SK-N-SH (cell line): ENCODE measurements around the gene ATP2B3. TPM values are rescaled to one million over a fixed set of nuclear protein-coding genes. Genes with fewer than 3 reads are reported as not detected.

Experiments used
- CTCF ChIA-PET: fragments of 300-600, 350-600 bp; formaldehyde crosslinking; extraction: SDS; loops from one replicate; lab custom pipeline; 2021; lab: Yijun Ruan, JAX
- POLR2A ChIA-PET: fragments of 350-600 bp; sonication (Branson Sonifier 250); formaldehyde crosslinking; extraction: SDS; loops from one replicate; lab custom pipeline; 2020; ENCODE audit warnings: antibody characterized with exemption, inconsistent platforms; lab: Yijun Ruan, JAX
- DNase-seq: peaks from one replicate; pipeline ENCODE4 v3.0.0; 2012
- H2AFZ ChIP-seq: fragments of 200-600 bp; sonication (generic); 2 replicates; pipeline ENCODE4 v1.8.1; 2016; ENCODE audit warnings: antibody characterized with exemption, mild to moderate bottlenecking, low read depth
- H3F3A ChIP-seq: fragments of 200-600 bp; sonication (generic); replicated peaks from 2 replicates; pipeline ENCODE3; 2016; ENCODE audit warnings: antibody characterized with exemption, mild to moderate bottlenecking; ENCODE audit not compliant: insufficient read depth
- H3K27ac ChIP-seq, 2 experiments: fragments of 200-500 bp in 1 of 2; fragments of 200-600 bp in 1 of 2; sonication (Bioruptor generic) in 1 of 2; sonication (generic), shearing (Covaris generic) in 1 of 2; 2 replicates each; pipeline versions ENCODE4 v1.5.1 to v1.6.1; 2014 to 2016; ENCODE audit warnings: low read depth in 2 of 2, inconsistent platforms in 1 of 2, low read length in 1 of 2, mild to moderate bottlenecking in 1 of 2, mixed read lengths in 1 of 2
- H3K27me3 ChIP-seq: fragments of 200-600 bp; sonication (generic), shearing (Covaris generic); 2 replicates; pipeline ENCODE4 v1.6.1; 2016; ENCODE audit warnings: mixed run types; ENCODE audit not compliant: insufficient read depth
- H3K36me3 ChIP-seq, 2 experiments: fragments of 200-500 bp in 1 of 2; fragments of 200-600 bp in 1 of 2; sonication (Bioruptor generic) in 1 of 2; sonication (generic) in 1 of 2; replicated peaks in 1 of 2; 2 replicates each; pipeline versions ENCODE3 to v1.5.1; 2014 to 2016; ENCODE audit warnings: low read length in 1 of 2, mild to moderate bottlenecking in 1 of 2; ENCODE audit not compliant: insufficient read depth in 2 of 2, control insufficient read depth in 1 of 2
- H3K4me1 ChIP-seq, 2 experiments: fragments of 200-500 bp in 1 of 2; fragments of 200-600 bp in 1 of 2; sonication (Bioruptor generic) in 1 of 2; sonication (generic), shearing (Covaris generic) in 1 of 2; 2 replicates each; pipeline versions ENCODE4 v1.5.1 to v1.6.1; 2014 to 2016; ENCODE audit warnings: low read depth in 1 of 2, low read length in 1 of 2, mixed run types in 1 of 2; ENCODE audit not compliant: insufficient read depth in 2 of 2, control insufficient read depth in 1 of 2
- H3K4me2 ChIP-seq: fragments of 200-600 bp; sonication (generic), shearing (Covaris generic); 2 replicates; pipeline ENCODE4 v1.6.1; 2017; ENCODE audit warnings: mixed run types
- H3K4me3 ChIP-seq, 2 experiments: fragments of 200-500 bp in 1 of 2; fragments of 200-600 bp in 1 of 2; sonication (Bioruptor generic) in 1 of 2; sonication (generic), shearing (Covaris generic) in 1 of 2; 2 replicates each; pipeline versions ENCODE4 v1.5.1 to v1.8.1; 2014 to 2016; ENCODE audit warnings: low read depth in 2 of 2, inconsistent platforms in 1 of 2, low read length in 1 of 2, mild to moderate bottlenecking in 1 of 2, mixed read lengths in 1 of 2, moderate library complexity in 1 of 2
- H3K79me2 ChIP-seq: fragments of 200-600 bp; sonication (generic); 2 replicates; pipeline ENCODE4 v1.8.1; 2017; ENCODE audit warnings: mild to moderate bottlenecking; ENCODE audit not compliant: insufficient read depth
- H3K9ac ChIP-seq: fragments of 200-600 bp; sonication (generic); 2 replicates; pipeline ENCODE4 v1.6.1; 2017; ENCODE audit warnings: mixed run types
- H3K9me2 ChIP-seq: fragments of 200-600 bp; sonication (generic); 2 replicates; pipeline ENCODE4 v1.6.1; 2017; ENCODE audit warnings: mixed run types
- H3K9me3 ChIP-seq: fragments of 200-600 bp; sonication (generic); 2 replicates; pipeline ENCODE4 v1.6.1; 2017; ENCODE audit warnings: mixed run types, mild to moderate bottlenecking, moderate library complexity
- H4K20me1 ChIP-seq: fragments of 200-600 bp; sonication (generic); 2 replicates; pipeline ENCODE4 v1.6.1; 2017; ENCODE audit warnings: mild to moderate bottlenecking, mixed run types; ENCODE audit not compliant: insufficient read depth
- CTCF ChIP-seq: fragments of 200-600 bp; sonication (generic); IDR thresholded peaks from 2 replicates; pipeline ENCODE4 v1.6.1; 2017; ENCODE audit warnings: antibody characterized with exemption, mild to moderate bottlenecking, moderate library complexity
- EP300 ChIP-seq, 2 experiments: IDR thresholded peaks; 2 replicates each; pipeline versions ENCODE4 v1.4.0 to v1.6.1; 2012; ENCODE audit warnings: borderline replicate concordance in 1 of 2, low read depth in 1 of 2, low read length in 1 of 2
- FOSL2 ChIP-seq: IDR thresholded peaks from 2 replicates; pipeline ENCODE4 v1.4.0; 2012; ENCODE audit warnings: low read depth, mild to moderate bottlenecking, moderate library complexity, borderline replicate concordance
- FOXJ3 ChIP-seq: sonication (generic); formaldehyde crosslinking; IDR thresholded peaks from 2 replicates; pipeline ENCODE4 v1.5.1; 2020; ENCODE audit warnings: mild to moderate bottlenecking, missing genetic modification reagents
- GATA2 ChIP-seq: sonication (generic); formaldehyde crosslinking; IDR thresholded peaks from 2 replicates; pipeline ENCODE4 v1.5.0; 2020; ENCODE audit warnings: mild to moderate bottlenecking, missing genetic modification reagents
- MXI1 ChIP-seq: IDR thresholded peaks from 2 replicates; pipeline ENCODE4 v1.6.1; 2012; ENCODE audit warnings: mild to moderate bottlenecking, low read depth, low read length, improper control_type of control experiment
- PBX3 ChIP-seq: IDR thresholded peaks from 2 replicates; pipeline ENCODE4; 2012
- POLR2AphosphoS5 ChIP-seq: IDR thresholded peaks from 2 replicates; pipeline ENCODE4 v1.6.1; 2012; ENCODE audit warnings: low read depth, low read length
- YY1 ChIP-seq: IDR thresholded peaks from 2 replicates; pipeline ENCODE4 v1.4.0; 2012; ENCODE audit warnings: low read depth, mild to moderate bottlenecking
- WGBS: methylation state at CpG from one replicate; pipeline ENCODE4 v1.1.6; 2017; ENCODE audit warnings: low lambda C conversion rate; 5-methylcytosine and 5-hydroxymethylcytosine counted together
- polyA plus RNA-seq, 3 experiments: library from polyadenylated mRNA; depleted of rRNA; stranded (reverse); fragments of >200 nt; gene quantifications; 2 replicates each; pipeline ENCODE4 v1.2.3, GENCODE V29; 2012
- TF ChIP-seq, protein P1 (sequence below): IDR thresholded peaks from 2 replicates; pipeline ENCODE4 v1.4.0; 2012; ENCODE audit warnings: low read depth, borderline replicate concordance
- TF ChIP-seq, protein P2 (sequence below): IDR thresholded peaks from 2 replicates; pipeline ENCODE4 v1.4.0; 2012; ENCODE audit warnings: low read depth, borderline replicate concordance

ATP2B3 gene
- polyA plus RNA-seq, 1 of the 3 experiments (the other 2 are of a cell fraction) = 0.16 TPM

DNA sequence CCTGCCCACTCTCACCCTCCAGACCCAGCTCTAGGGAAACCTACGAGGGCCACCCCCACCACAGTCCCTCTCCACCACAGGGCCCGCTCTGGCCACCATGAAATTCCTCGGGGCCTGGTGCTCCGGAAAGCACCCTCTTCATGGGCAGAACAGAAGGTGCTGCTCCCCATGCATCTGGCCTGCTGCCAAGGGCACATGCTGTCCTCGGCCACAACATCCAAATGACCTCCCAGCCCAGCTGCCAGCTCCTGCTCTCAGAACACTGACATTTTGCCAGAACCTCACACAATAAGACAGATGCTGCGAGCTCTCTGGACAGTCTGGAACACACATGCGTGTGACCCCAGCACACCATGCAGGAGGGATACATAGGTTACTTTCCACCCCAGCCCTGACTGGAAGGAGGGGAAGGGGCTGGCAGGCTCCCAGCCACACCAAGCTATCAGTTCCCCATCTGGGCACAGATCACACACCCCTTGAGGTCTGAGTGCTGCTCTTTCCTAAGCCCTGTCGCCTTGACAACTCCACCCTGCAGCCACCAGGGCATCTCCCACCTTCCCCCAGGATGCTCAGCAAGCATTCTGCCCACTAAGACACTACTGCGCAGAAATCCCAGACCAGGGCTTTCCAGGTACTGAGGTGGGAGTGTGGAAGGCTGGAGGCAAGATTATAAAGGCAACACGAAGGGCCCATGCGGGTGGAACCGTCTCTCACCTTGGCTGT is 75.7 kb downstream of the ATP2B3 start:
- Histone ChIP-seq H2AFZ (no peak overlapping the region), H3K4me1 (peaks cover 0 to 26% of the 10 kb centered on the region in 2 experiments; a peak in 1 of 4 replicates), H3K79me2 (peaks cover 26% of the 10 kb centered on the region; the same call in 1 of the 2 replicates), H3K27ac (peak overlapping the region in 1 of 2 experiments; percentile 73; a peak in 2 of 4 replicates), H4K20me1 (peaks cover 22% of the 10 kb centered on the region; the same call in 1 of the 2 replicates), H3F3A (no peaks in the 10 kb centered on the region), H3K27me3 (peaks cover 38% of the 10 kb centered on the region), H3K9ac (no peak overlapping the region), H3K4me2 (no peak overlapping the region), H3K36me3 (peaks cover 0 to 8% of the 10 kb centered on the region in 2 experiments), H3K9me3 (no peaks in the 10 kb centered on the region), H3K4me3 (no peak overlapping the region), H3K9me2 (no peaks in the 10 kb centered on the region)
- peak; percentile 83 for DNase-seq
- no peak for TF ChIP-seq CTCF
- TF ChIP-seq YY1 = no peak
- TF ChIP-seq, protein P1, sequence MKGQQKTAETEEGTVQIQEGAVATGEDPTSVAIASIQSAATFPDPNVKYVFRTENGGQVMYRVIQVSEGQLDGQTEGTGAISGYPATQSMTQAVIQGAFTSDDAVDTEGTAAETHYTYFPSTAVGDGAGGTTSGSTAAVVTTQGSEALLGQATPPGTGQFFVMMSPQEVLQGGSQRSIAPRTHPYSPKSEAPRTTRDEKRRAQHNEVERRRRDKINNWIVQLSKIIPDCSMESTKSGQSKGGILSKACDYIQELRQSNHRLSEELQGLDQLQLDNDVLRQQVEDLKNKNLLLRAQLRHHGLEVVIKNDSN = no peak
- TF ChIP-seq FOXJ3 (CRISPR knock-in tag) = peak; percentile 65; the same call in 1 of the 2 replicates
- no peak for TF ChIP-seq PBX3
- TF ChIP-seq FOSL2 = no peak
- peak; percentile 71 for TF ChIP-seq GATA2
- TF ChIP-seq POLR2AphosphoS5 = no peak
- peak; percentile 91 for TF ChIP-seq MXI1
- TF ChIP-seq EP300 (IDR thresholded peaks at IDR 0.05; ENCODE audit: borderline replicate concordance in 1 of 2, low read depth in 1 of 2, low read length in 1 of 2) = peak in 1 of 2 experiments; percentile 18; a peak in 1 of 4 replicates
- TF ChIP-seq, protein P2, sequence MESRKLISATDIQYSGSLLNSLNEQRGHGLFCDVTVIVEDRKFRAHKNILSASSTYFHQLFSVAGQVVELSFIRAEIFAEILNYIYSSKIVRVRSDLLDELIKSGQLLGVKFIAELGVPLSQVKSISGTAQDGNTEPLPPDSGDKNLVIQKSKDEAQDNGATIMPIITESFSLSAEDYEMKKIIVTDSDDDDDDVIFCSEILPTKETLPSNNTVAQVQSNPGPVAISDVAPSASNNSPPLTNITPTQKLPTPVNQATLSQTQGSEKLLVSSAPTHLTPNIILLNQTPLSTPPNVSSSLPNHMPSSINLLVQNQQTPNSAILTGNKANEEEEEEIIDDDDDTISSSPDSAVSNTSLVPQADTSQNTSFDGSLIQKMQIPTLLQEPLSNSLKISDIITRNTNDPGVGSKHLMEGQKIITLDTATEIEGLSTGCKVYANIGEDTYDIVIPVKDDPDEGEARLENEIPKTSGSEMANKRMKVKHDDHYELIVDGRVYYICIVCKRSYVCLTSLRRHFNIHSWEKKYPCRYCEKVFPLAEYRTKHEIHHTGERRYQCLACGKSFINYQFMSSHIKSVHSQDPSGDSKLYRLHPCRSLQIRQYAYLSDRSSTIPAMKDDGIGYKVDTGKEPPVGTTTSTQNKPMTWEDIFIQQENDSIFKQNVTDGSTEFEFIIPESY = no peak
- POLR2A ChIA-PET = interaction anchor here (1.0 kb wide), 2 partner anchors 39 to 66 kb away, joined by 3 to 5 read pairs; no protein-coding TSS in a partner anchor
- CTCF ChIA-PET = interaction anchor here (0.9 to 2.4 kb wide), 8 partner anchors 14 to 122 kb away, joined by 3 to 8 read pairs (median 4); partner anchors contain the start of gene HAUS7
- WGBS = 32% methylated on average over 6 of the region's 12 CpGs
